PC-3 (cell line): ENCODE results near the gene RASSF5.

Source experiments
- CTCF ChIP-seq: fragments of 300-600 bp; sonication (generic); conservative IDR thresholded peaks from 2 replicates; pipeline ENCODE4 v1.5.1; 2017; ENCODE audit warnings: antibody characterized with exemption, low read depth, mild to moderate bottlenecking, low read length
- EZH2 ChIP-seq: fragments of 300-600 bp; sonication (generic); IDR thresholded peaks from one replicate; pipeline ENCODE4 v1.6.1; 2017; ENCODE audit warnings: antibody characterized with exemption, mild to moderate bottlenecking, low read length; ENCODE audit not compliant: unreplicated experiment
- EZH2phosphoT487 ChIP-seq: fragments of 300-600 bp; sonication (generic); IDR thresholded peaks from 2 replicates; pipeline ENCODE4 v1.6.1; 2018; ENCODE audit warnings: mild to moderate bottlenecking, antibody characterized with exemption, low read length, borderline replicate concordance

GRCh38 chr1:206604861-206605260 lies 97.5 kb downstream of the RASSF5 start:
- TF ChIP-seq CTCF (no peak), EZH2 (no peak), EZH2phosphoT487 (no peak)
